ENCODE measurements around the gene ZNF710. TPM values are rescaled to one million over a fixed set of nuclear protein-coding genes. Genes with fewer than 3 reads are reported as not detected.

Gene ZNF710
- total and polyA plus RNA-seq, 12 donors: 4.1 to 59.0 (median 15.5) TPM

DNA sequence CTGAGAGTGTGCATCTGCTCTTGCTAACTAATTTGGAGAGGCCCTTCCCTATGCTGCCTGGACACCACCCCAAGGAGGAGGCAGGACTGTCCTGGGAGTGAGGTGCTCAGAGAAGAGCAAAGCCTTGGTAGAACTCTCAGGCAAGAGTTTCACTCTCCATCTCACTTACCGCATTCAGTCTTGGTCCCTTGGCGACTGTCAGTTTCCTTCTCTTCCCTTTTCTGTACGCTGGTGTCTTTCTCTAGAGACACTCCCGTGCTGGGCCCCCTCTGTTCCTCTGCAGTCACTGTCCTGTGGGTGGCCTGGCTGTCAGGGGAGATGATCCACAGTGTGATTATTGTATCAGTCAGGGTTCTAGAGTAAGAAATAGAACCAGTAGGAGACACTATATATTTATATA lies 57.2 kb downstream of the ZNF710 start:
- DNase-seq: no peak
- no peaks in the 10 kb centered on the region for H3K9me3 ChIP-seq (replicated peaks in 1 of 3)
- H3K27me3 ChIP-seq: no peaks in the 10 kb centered on the region
- no peaks in the 10 kb centered on the region for H3K36me3 ChIP-seq (replicated peaks in 1 of 2)
- peaks cover 13 to 31% of the 10 kb centered on the region in 2 donors for H3K4me1 ChIP-seq (replicated peaks in 1 of 2)
- WGBS, 4 donors: 73 to 82% (median 79%) methylated on average over 4 of the region's 4 CpGs
- H3K27ac ChIP-seq: peak overlapping the region in 2 of 5 donors; percentile 10 to 29
- TF ChIP-seq POLR2A (IDR thresholded peaks at IDR 0.05) (no peak), CTCF (IDR thresholded peaks at IDR 0.05) (no peak)
- H3K4me3 ChIP-seq: no peak overlapping the region
- intact Hi-C loops (cut with DNase I): no loop called here

GRCh38 chr15:90058775-90059174 lies 57.7 kb downstream of the ZNF710 start:
- Histone ChIP-seq H3K4me3 (no peak overlapping the region), H3K36me3 (replicated peaks in 1 of 2) (no peaks in the 10 kb centered on the region), H3K27ac (peak overlapping the region in 2 of 5 donors; percentile 63 to 88), H3K4me1 (replicated peaks in 1 of 2) (peaks cover 13 to 31% of the 10 kb centered on the region in 2 donors), H3K27me3 (no peaks in the 10 kb centered on the region), H3K9me3 (replicated peaks in 1 of 3) (no peaks in the 10 kb centered on the region)
- WGBS, 4 donors: 87 to 93% (median 89%) methylated on average over 5 of the region's 5 CpGs
- no peak for DNase-seq
- TF ChIP-seq CTCF (IDR thresholded peaks at IDR 0.05) (no peak), POLR2A (IDR thresholded peaks at IDR 0.05) (no peak)
- intact Hi-C loops (cut with DNase I): no loop called here

DNA sequence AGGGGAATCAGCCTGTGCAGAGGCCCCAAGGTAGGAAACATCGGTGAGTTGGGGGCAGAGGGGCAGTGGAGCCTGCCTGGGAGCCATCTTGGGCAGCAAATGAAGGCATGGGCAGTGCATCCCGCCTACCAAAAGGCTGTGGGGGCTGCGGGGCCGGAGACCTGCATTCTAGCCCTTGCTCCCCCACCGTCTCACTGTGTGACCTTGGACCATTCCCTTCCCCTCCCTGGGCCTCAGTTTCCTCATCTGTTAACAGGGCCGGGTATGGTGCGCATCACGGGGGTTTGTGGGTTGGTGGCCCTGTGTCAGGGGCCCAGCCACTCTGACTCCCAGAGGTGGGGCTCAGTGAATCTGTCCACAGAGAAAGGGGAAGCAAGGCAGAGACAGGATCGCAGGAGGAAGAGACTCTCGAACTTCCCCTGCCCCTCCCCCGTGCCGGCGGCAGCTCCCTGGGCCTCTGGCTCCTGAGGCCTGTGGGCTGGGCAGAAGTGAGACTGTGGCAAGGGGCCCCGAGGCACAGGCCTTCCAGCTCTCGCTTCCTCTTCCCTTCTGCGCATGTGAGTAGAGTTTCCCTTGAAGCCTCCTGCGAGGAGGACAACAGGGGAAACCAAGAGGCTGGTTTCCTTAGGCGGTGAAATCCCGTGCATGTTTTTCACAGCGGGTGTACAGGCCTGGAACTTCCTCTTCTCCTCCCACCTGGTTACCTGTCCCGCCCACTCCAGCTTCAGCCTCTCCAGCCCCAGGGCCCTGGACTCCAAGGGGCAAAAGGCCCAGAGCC lies 58.3 kb downstream of the ZNF710 start:
- DNase-seq: peak; percentile 67 to 81 (median 71)

DNA sequence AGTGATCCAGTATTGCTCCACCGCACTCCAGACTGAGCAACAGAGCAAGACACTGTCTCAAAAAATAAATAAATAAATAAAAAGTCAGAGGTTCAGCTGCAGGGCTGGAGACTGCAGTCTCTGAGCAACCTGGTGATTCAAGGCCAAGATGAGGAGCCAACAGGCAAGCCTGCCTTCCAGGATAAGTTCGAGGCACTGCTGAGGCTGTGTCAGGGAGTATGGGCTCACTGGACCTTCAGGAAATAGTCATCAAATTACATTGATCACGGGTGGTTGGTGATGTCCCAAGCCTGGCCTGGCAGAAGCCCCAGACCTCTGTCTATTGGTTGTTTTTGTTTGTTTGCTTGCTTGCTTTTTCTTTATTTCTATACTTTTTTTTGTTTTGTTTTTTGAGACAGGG lies 59.7 kb downstream of the ZNF710 start:
- peak in 1 of 7 donors; percentile 13 for DNase-seq
- Histone ChIP-seq H3K27ac (peak overlapping the region in 1 of 5 donors; percentile 63), H3K36me3 (replicated peaks in 1 of 2) (no peaks in the 10 kb centered on the region), H3K9me3 (replicated peaks in 1 of 3) (no peaks in the 10 kb centered on the region), H3K4me1 (replicated peaks in 1 of 2) (peaks cover 13 to 37% of the 10 kb centered on the region in 2 donors), H3K27me3 (no peaks in the 10 kb centered on the region), H3K4me3 (no peak overlapping the region)
- intact Hi-C loops (cut with DNase I): no loop called here
- TF ChIP-seq CTCF (IDR thresholded peaks at IDR 0.05) (no peak), POLR2A (IDR thresholded peaks at IDR 0.05) (no peak)
- 49 to 60% (median 54%) methylated on average over 3 of the region's 3 CpGs for WGBS, 4 donors

More for the DNA sequence above, 58.3 kb downstream of the ZNF710 start:
- H3K27me3 ChIP-seq: no peaks in the 10 kb centered on the region
- intact Hi-C loops (cut with DNase I): no loop called here
- 62 to 83% (median 64%) methylated on average over 8 to 21 of the region's 21 CpGs for WGBS, 4 donors
- TF ChIP-seq POLR2A (IDR thresholded peaks at IDR 0.05) (no peak), CTCF (IDR thresholded peaks at IDR 0.05) (no peak)
- H3K9me3 ChIP-seq (replicated peaks in 1 of 3): no peaks in the 10 kb centered on the region
- peak overlapping the region in 3 of 5 donors; percentile 19 to 88 (median 63) for H3K27ac ChIP-seq
- H3K4me3 ChIP-seq: no peak overlapping the region
- H3K4me1 ChIP-seq (replicated peaks in 1 of 2): peaks cover 13 to 31% of the 10 kb centered on the region in 2 donors
- no peaks in the 10 kb centered on the region for H3K36me3 ChIP-seq (replicated peaks in 1 of 2)

All from adrenal gland (tissue), 12 donors.